Thyroid gland (tissue), 4 donors: ENCODE measurements around the gene MLPH.

ENCODE experiments used
- CTCF ChIP-seq, 6 experiments: fragments of 200-600 bp in 3 of 6; fragments of 450-650 bp in 3 of 6; sonication (generic) in 3 of 6; IDR thresholded peaks; one replicate each; pipeline ENCODE4 v1.5.1; 2016 to 2019; ENCODE audit warnings: antibody characterized with exemption in 6 of 6, mild to moderate bottlenecking in 2 of 6, inconsistent platforms in 1 of 6, moderate library complexity in 1 of 6
- POLR2A ChIP-seq, 2 donors: fragments of 450-650 bp; IDR thresholded peaks; one replicate each; pipeline ENCODE4 v1.6.1; 2017; ENCODE audit warnings: antibody characterized with exemption in 2 of 2, mild to moderate bottlenecking in 2 of 2, moderate library complexity in 1 of 2

- no peak for TF ChIP-seq CTCF (IDR thresholded peaks at IDR 0.05)
- no peak for TF ChIP-seq POLR2A (IDR thresholded peaks at IDR 0.05)
These were observed 21.3 kb downstream of the MLPH start for GRCh38 chr2:237508361-237508760.
